Adrenal gland (tissue), 12 donors: ENCODE results near the gene XDH. TPM values are rescaled to one million over a fixed set of nuclear protein-coding genes. Genes with fewer than 3 reads are reported as not detected.

Experiments
- DNase-seq, 7 donors: peaks; one replicate each; pipeline ENCODE4 v3.0.0-alpha.2; 2019 to 2020
- H3K27ac ChIP-seq, 5 donors: fragments of 200-600 bp; sonication (generic) in 4 of 5; 1 replicate in 3 of 5; 2 replicates in 2 of 5; pipeline versions ENCODE4 v1.5.1 to v1.8.0; 2016 to 2020; ENCODE audit warnings: mild to moderate bottlenecking in 1 of 5
- H3K27me3 ChIP-seq: fragments of 200-600 bp; 2 replicates; pipeline ENCODE4 v1.8.0; 2021
- H3K36me3 ChIP-seq, 2 donors: fragments of 200-600 bp; replicated peaks in 1 of 2; 1 replicate in 1 of 2; 2 replicates in 1 of 2; pipeline versions ENCODE4 v1.5.1 to v1.8.0; 2018 to 2022
- H3K4me1 ChIP-seq, 2 donors: fragments of 200-600 bp; replicated peaks in 1 of 2; 1 replicate in 1 of 2; 2 replicates in 1 of 2; pipeline versions ENCODE4 v1.5.1 to v1.8.0; 2018 to 2021
- H3K4me3 ChIP-seq, 4 donors: fragments of 200-600 bp; sonication (generic) in 3 of 4; one replicate each; pipeline ENCODE4 v1.5.1; 2016 to 2018
- H3K9me3 ChIP-seq, 3 donors: fragments of 200-600 bp; sonication (generic) in 1 of 3; replicated peaks in 1 of 3; 1 replicate in 2 of 3; 2 replicates in 1 of 3; pipeline versions ENCODE4 v1.5.1 to v1.8.0; 2016 to 2021
- CTCF ChIP-seq, 6 experiments: fragments of 450-650 bp in 4 of 6; fragments of 200-600 bp in 2 of 6; sonication (generic) in 1 of 6; IDR thresholded peaks; 1 replicate in 5 of 6; 2 replicates in 1 of 6; pipeline versions ENCODE4 v1.5.1 to v1.8.0; 2016 to 2021; ENCODE audit warnings: antibody characterized with exemption in 6 of 6, mild to moderate bottlenecking in 2 of 6, moderate library complexity in 1 of 6
- POLR2A ChIP-seq, 2 donors: fragments of 450-650 bp; IDR thresholded peaks; one replicate each; pipeline ENCODE4 v1.6.1; 2017; ENCODE audit warnings: antibody characterized with exemption in 2 of 2, mild to moderate bottlenecking in 2 of 2, moderate library complexity in 1 of 2
- WGBS, 4 donors: extraction: QIAGEN DNeasy Blood & Tissue Kit in 2 of 4; methylation state at CpG; one replicate each; pipeline versions ENCODE4 v1.1.5 to v1.1.7; 2013 to 2017; 5-methylcytosine and 5-hydroxymethylcytosine counted together
- intact Hi-C, 2 donors: fragments of 100-400 bp; cut with DNase I; formaldehyde crosslinking; loops; one replicate each; pipeline versions ENCODE4 v1.14.1 to v1.15.0; 2022 to 2023
- polyA plus RNA-seq, 3 donors: library from polyadenylated mRNA; stranded (reverse); fragments of 200-250 nt in 2 of 3; fragments of 350-450 nt in 1 of 3; fragmentation: Illumina TruSeq in 1 of 3; extraction: RNeasy Lipid Tissue Mini Kit (QIAGEN cat#74804) in 1 of 3; gene quantifications; one replicate each; pipeline ENCODE4 v1.2.3, GENCODE V29; 2013 to 2014
- total RNA-seq, 9 donors: library from RNA; depleted of rRNA in 4 of 9; stranded (reverse); fragments of >200 nt in 4 of 9; fragments of 120-200 nt in 1 of 9; fragmentation: NEBNext Ultra II Directional in 1 of 9; extraction: Animal tissue kit (Norgen Biotek cat#: 25700) in 1 of 9; gene quantifications; one replicate each; pipeline versions ENCODE4 v1.1.0 to v1.2.4, GENCODE V29; 2013 to 2023
- donor health status: healthy with polysubstance abuse.
- donor health status: Bipolar disorder and iron deficiency.
- donor health status: DM: yes; HTN: yes; CAD: no.
- donor health status: DM: no; HTN: no; CAD: no.
- donor health status: DM: no; HTN: no; CAD: no.
- donor health status: DM: yes; HTN: yes; CAD: no.

Gene XDH
- total and polyA plus RNA-seq, 12 donors, result under 0.01 to 0.11 TPM; not detected in 10

- TF ChIP-seq POLR2A (IDR thresholded peaks at IDR 0.05) (no peak), CTCF (IDR thresholded peaks at IDR 0.05) (no peak)
- H3K36me3 ChIP-seq, result no peaks in the 10 kb centered on the region
- H3K27me3 ChIP-seq, result no peaks in the 10 kb centered on the region
- no peaks in the 10 kb centered on the region for H3K9me3 ChIP-seq
- no peak overlapping the region for H3K27ac ChIP-seq
- no peaks in the 10 kb centered on the region for H3K4me1 ChIP-seq
- intact Hi-C loops, result no loop called here
- DNase-seq, result no peak
- WGBS, 4 donors, result 59 to 77% (median 59%) methylated on average over 2 of the region's 2 CpGs
- H3K4me3 ChIP-seq, result no peak overlapping the region
Measured at GRCh38 chr2:31373127-31373526, 41.4 kb downstream of the XDH start.

- Histone ChIP-seq H3K9me3 (no peaks in the 10 kb centered on the region), H3K36me3 (no peaks in the 10 kb centered on the region), H3K4me1 (no peaks in the 10 kb centered on the region), H3K4me3 (no peak overlapping the region), H3K27ac (no peak overlapping the region), H3K27me3 (no peaks in the 10 kb centered on the region)
- no peak for DNase-seq
- TF ChIP-seq POLR2A (IDR thresholded peaks at IDR 0.05) (no peak), CTCF (IDR thresholded peaks at IDR 0.05) (no peak)
- WGBS, 4 donors, result 71 to 100% (median 89%) methylated on average over 4 to 10 of the region's 10 CpGs
- intact Hi-C loops, result no loop called here
Measured at GRCh38 chr2:31372097-31372496, 42.4 kb downstream of the XDH start.

- TF ChIP-seq CTCF (IDR thresholded peaks at IDR 0.05), result no peak
- no peak for DNase-seq
- Histone ChIP-seq H3K9me3 (no peaks in the 10 kb centered on the region), H3K36me3 (no peaks in the 10 kb centered on the region), H3K27ac (no peak overlapping the region), H3K4me1 (no peaks in the 10 kb centered on the region), H3K4me3 (no peak overlapping the region), H3K27me3 (no peaks in the 10 kb centered on the region)
- WGBS, 4 donors, result 64 to 78% (median 72%) methylated on average over 3 of the region's 3 CpGs
- intact Hi-C loops, result no loop called here
Measured at GRCh38 chr2:31371691-31372090, 42.9 kb downstream of the XDH start.

GRCh38 chr2:31366733-31367132 is 47.8 kb downstream of the XDH start:
- WGBS, 4 donors, result 63 to 85% (median 75%) methylated on average over 4 of the region's 4 CpGs
- Histone ChIP-seq H3K27me3 (no peaks in the 10 kb centered on the region), H3K4me1 (no peaks in the 10 kb centered on the region), H3K27ac (no peak overlapping the region), H3K9me3 (no peaks in the 10 kb centered on the region), H3K36me3 (no peaks in the 10 kb centered on the region), H3K4me3 (no peak overlapping the region)
- TF ChIP-seq POLR2A (IDR thresholded peaks at IDR 0.05) (no peak), CTCF (IDR thresholded peaks at IDR 0.05) (no peak)
- DNase-seq, result no peak
- intact Hi-C loops, result no loop called here
